GM19438 (cell line): ENCODE data around the gene ME3.

Experiments used
- ATAC-seq: cut with Tn5 transposase; IDR thresholded peaks from one replicate; pipeline ENCODE4 v1.9.1; 2021; ENCODE audit warnings: low read depth; ENCODE audit not compliant: unreplicated experiment

Gene ME3

GRCh38 chr11:86475027-86475426 is 197.4 kb downstream of the ME3 start:
- ATAC-seq: no peak

GRCh38 chr11:86473991-86474833 is 198.2 kb downstream of the ME3 start:
- no peak for ATAC-seq

- ATAC-seq: no peak
Observed at GRCh38 chr11:86469491-86470388, 202.7 kb downstream of the ME3 start.

GRCh38 chr11:86468169-86468568 is 204.2 kb downstream of the ME3 start:
- ATAC-seq: no peak

DNA sequence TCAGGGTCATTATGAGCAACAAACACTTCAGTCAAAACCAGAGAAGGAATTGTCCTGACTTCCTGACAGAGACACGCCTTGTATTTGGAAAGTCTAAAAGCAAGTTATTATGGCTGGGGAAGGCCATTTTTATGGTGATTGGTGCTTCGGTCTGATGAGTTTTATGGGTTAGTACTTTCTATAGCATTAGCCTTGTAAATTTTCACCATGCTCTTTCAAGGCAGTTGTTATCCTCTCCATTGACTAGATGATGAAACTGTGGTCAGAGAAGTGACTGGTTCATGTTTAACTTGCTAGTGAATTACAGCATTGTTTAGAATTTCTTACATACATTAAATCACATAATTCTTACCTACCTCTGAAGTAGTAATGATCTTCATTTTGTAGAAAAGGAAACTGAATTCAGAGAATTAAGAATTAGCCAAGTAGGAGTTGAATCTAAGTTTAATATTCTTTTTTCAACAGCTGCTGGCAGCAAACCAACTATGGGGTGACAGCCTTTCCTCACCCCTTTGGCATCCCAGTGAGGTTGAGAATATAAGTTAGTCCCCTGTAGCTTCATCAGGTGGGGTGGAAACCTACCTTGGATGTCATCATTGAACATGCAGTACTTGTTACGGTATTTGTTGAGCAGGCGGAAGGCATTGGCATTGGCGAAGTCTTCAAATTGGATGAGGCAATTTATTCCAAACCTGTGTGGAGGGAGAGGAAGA is 207.8 kb downstream of the ME3 start:
- ATAC-seq: no peak

GRCh38 chr11:86463955-86464354 is 208.5 kb downstream of the ME3 start:
- no peak for ATAC-seq

DNA sequence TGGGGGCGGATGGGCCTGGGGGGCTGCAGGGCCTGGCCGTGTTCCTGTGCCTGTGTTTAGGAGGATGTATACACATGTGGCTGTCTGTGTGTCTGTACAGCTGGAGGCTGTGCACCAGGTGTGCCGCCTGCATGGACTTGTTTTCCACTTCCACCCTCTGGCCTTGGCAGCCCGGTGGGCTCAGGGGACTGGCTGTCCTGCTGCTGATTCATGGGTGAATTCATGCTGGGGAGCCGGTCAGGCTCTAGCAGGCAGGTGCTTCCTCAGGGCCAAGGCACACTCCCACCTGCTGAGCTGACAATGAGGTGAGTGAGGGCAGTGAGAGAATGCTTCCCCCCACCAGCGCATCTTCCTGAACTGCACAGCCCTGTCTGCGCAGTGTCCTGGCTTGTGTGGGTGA is 209.3 kb downstream of the ME3 start:
- ATAC-seq: no peak

- ATAC-seq: no peak
Observed at GRCh38 chr11:86461892-86462291, 210.5 kb downstream of the ME3 start.

- no peak for ATAC-seq
Observed at GRCh38 chr11:86460461-86461385, 211.7 kb downstream of the ME3 start.

- no peak for ATAC-seq
Observed at GRCh38 chr11:86459682-86460460, 212.5 kb downstream of the ME3 start.

- no peak for ATAC-seq
Observed at GRCh38 chr11:86459002-86459385, 213.4 kb downstream of the ME3 start.

DNA sequence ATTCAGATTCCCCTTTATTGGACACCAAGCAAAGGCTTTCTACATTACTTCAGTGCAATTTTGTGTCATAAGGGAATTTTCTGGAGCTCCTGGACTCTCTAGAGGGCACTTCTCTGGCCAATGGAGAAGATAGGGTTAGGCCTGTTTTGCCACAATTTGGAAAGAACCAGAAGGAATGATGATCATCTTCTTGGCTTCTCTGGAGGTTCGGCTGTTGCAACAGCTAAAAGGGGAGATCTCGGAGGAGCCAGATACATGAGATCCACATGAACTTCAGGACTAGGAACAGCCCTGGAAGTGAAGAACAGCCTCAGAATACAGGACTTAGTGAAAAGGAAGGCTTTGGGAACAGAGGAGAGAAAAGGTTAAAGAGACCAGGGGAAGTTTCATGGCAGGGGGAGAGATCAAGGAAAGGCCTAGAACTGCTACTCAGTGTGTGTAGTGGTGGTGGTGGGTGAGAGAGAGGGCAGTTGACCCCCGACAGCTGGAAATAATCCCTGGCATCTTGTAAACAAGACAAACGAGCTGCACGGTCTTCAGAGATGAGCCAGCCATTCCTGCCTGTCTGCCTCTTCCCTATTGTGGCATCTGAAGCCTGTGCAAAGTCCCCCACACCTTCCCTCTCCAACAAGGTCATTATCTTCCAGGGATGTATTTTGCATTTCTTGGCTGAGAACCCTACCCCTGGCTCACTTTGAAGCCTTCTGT is 214.0 kb downstream of the ME3 start:
- ATAC-seq: no peak

DNA sequence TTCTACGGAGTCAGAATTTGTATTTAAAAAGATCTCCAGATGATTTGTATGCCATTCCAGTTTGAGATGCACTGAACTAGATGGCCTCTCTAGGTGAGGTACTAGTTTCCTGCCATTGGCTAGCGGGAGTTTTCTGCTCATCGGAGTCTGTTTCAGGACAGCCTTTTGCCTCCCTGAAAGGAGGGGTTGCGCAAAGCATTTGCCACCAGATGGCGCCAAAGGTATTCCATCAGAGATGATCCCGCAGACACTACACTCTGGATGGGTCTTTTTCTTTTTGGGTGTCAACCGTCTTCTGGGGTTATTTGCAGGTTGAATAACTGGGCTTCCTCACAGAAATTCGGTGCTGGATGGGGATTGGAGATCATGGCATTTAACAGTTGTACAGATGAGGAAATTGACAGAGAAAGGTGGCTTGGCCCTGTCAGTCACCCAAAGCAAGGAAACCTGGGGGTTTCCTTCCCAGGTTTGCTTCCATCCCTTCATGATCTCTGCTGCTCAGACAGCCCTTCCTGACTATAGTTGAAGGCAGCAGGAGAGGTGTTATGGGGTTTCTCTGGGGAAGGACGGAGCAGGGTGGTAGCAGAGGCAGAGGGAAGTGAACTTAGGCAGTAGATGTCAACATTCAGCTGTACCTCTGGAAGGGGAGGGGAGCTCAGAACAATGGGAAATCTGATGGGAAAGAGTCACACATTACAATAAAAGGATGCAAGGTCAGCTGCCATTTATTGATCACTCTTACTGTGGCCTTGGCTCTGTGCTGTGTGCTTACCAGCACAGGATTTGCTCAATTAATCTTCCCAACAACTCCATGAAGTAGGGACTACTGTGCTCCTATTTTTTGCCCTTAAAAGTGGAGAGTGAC is 216.1 kb downstream of the ME3 start:
- peak; percentile 71 for ATAC-seq

GRCh38 chr11:86453290-86454030 is 219.0 kb downstream of the ME3 start:
- no peak for ATAC-seq

DNA sequence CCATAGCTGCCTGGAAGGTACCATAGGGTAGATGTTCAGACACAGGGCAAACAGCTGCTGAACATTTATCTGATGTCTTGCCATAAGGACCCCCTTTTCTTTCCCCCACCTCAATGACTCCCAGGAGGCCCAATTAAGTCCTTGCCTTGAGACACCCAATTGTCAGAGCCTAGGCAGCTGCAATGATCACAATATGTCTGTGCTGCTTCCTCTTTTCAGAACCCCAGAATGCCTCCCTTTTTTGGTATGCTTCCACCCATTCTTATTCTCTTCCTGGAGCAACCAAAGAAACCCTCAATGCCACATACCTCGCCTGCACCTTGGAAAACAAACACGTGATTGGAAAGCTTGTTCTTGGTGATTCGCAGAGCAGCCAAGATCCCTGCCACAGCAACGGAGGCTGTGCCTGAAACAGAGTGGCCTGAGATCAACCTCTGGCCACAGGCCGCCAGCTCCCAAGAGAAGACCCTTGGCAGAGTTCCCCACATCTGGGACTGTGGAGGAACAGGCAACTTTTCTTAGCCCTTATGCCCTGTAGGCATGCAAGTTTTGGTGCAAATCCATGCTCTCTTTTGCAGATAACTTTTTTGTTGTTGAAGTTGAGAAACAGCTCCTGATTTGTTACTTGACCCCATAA is 222.3 kb downstream of the ME3 start:
- ATAC-seq: no peak

- no peak for ATAC-seq
Observed at GRCh38 chr11:86447763-86448480, 224.5 kb downstream of the ME3 start.
